SK-N-SH treated with all-trans-retinoic acid at 6 μM for 48 hours (cell line): ENCODE data around the gene SYT8.

Source experiments
- ARNTL ChIP-seq: fragments of 450-650 bp; formaldehyde crosslinking; IDR thresholded peaks from 2 replicates; pipeline ENCODE4 v1.5.0; 2020; ENCODE audit warnings: low read depth, mild to moderate bottlenecking, moderate library complexity, borderline replicate concordance
- GLIS3 ChIP-seq: fragments of 250-450 bp; sonication (Bioruptor Pico); IDR thresholded peaks from 2 replicates; pipeline ENCODE4 v1.5.0; 2020; ENCODE audit warnings: mild to moderate bottlenecking, moderate library complexity
- OSR1 ChIP-seq: fragments of 250-450 bp; sonication (Bioruptor Pico); IDR thresholded peaks from 2 replicates; pipeline ENCODE4 v1.8.0; 2022; ENCODE audit warnings: moderate library complexity, mild to moderate bottlenecking, inconsistent platforms
- POU6F1 ChIP-seq: fragments of 250-450 bp; sonication (Bioruptor Pico); IDR thresholded peaks from 2 replicates; pipeline ENCODE4 v1.8.0; 2021; ENCODE audit warnings: low read depth, mild to moderate bottlenecking, moderate library complexity, borderline replicate concordance
- RARB ChIP-seq: fragments of 250-450 bp; sonication (Bioruptor Pico); IDR thresholded peaks from 2 replicates; pipeline ENCODE4 v1.8.0; 2021; ENCODE audit warnings: mild to moderate bottlenecking, moderate library complexity
- TCF4 ChIP-seq: fragments of 250-450 bp; sonication (Bioruptor Pico); IDR thresholded peaks from 2 replicates; pipeline ENCODE4 v1.8.0; 2021; ENCODE audit warnings: mild to moderate bottlenecking, moderate library complexity, borderline replicate concordance
- ZNF8 ChIP-seq: fragments of 450-650 bp; formaldehyde crosslinking; IDR thresholded peaks from 2 replicates; pipeline ENCODE4 v1.5.0; 2020; ENCODE audit warnings: mild to moderate bottlenecking, moderate library complexity

- TF ChIP-seq POU6F1 (CRISPR knock-in tag) (no peak), ZNF8 (CRISPR knock-in tag) (no peak), OSR1 (CRISPR knock-in tag) (no peak), ARNTL (CRISPR knock-in tag) (no peak), RARB (CRISPR knock-in tag) (no peak), GLIS3 (CRISPR knock-in tag) (no peak), TCF4 (CRISPR knock-in tag) (no peak)
Measured at GRCh38 chr11:1840780-1841480, 6.1 kb downstream of the SYT8 start.
